ENCODE data around the gene ESR1.
"Not testable (repeated sequence)": the region's sequence is repeated elsewhere in the genome, so short reads cannot be mapped to it uniquely, and the experiment has no call there.

Gene ESR1

DNA sequence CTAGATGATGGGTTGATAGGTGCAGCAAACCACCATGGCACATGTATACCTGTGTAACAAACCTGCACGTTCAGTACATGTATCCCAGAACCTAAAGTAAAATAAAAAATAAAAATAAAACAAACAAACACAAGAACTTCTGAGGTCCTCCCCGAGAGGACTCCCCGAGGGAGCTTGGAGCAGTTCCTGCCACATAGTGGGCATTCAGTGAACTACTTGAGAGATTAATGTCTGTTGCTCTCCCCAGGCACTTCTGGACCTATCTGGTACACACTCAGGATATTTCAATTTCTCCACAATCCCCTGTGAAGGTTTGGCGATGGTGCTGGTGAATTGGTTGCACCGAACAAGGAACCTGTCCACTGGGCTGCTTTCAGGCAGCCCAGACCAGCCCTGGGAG is 311.2 kb downstream of the ESR1 start:
- Histone ChIP-seq H3K4me1 (ENCODE audit: control insufficient read depth, insufficient read depth, low read length) (no peaks in the 10 kb centered on the region), H3K4me3 (ENCODE audit: low read length) (no peak overlapping the region), H3K9ac (ENCODE audit: low read length) (no peak overlapping the region), H3K9me3 (ENCODE audit: control insufficient read depth, low read length) (no peaks in the 10 kb centered on the region), H3K36me3 (ENCODE audit: control insufficient read depth, insufficient read depth, low read length) (no peaks in the 10 kb centered on the region), H3K27me3 (ENCODE audit: control insufficient read depth, insufficient read depth, low read length) (no peaks in the 10 kb centered on the region)

DNA sequence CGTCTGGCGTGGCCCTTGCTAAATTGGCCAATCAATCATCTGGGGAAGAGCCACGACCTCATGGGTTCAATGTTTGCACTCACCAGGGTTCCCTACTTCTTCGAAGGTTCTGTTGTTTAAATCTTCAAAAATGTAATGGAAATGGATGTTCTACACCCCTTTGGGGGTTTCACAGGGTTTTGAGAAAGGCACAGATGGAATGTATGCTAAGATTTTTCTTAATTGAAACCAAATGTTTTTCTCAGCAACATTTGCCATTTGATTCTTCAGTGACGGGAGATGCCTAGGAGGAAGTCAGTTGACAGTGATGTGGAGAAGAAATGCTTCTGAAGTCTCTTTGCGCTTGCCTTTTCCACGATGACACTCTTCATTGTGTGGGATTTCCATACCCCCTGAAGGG is 312.3 kb downstream of the ESR1 start:
- no peaks in the 10 kb centered on the region for H3K9me3 ChIP-seq (ENCODE audit: control insufficient read depth, low read length)
- no peaks in the 10 kb centered on the region for H3K27me3 ChIP-seq (ENCODE audit: control insufficient read depth, insufficient read depth, low read length)
- H3K36me3 ChIP-seq (ENCODE audit: control insufficient read depth, insufficient read depth, low read length) = no peaks in the 10 kb centered on the region
- H3K9ac ChIP-seq (ENCODE audit: low read length) = no peak overlapping the region
- H3K4me3 ChIP-seq (ENCODE audit: low read length) = no peak overlapping the region
- no peaks in the 10 kb centered on the region for H3K4me1 ChIP-seq (ENCODE audit: control insufficient read depth, insufficient read depth, low read length)

- H3K9me3 ChIP-seq (ENCODE audit: control insufficient read depth, low read length) = no peaks in the 10 kb centered on the region
- H3K36me3 ChIP-seq (ENCODE audit: control insufficient read depth, insufficient read depth, low read length) = no peaks in the 10 kb centered on the region
- no peaks in the 10 kb centered on the region for H3K4me1 ChIP-seq (ENCODE audit: control insufficient read depth, insufficient read depth, low read length)
- no peak overlapping the region for H3K9ac ChIP-seq (ENCODE audit: low read length)
- H3K4me3 ChIP-seq (ENCODE audit: low read length) = no peak overlapping the region
- H3K27me3 ChIP-seq (ENCODE audit: control insufficient read depth, insufficient read depth, low read length) = no peaks in the 10 kb centered on the region
Measured at GRCh38 chr6:152121910-152122309, 314.4 kb downstream of the ESR1 start.

DNA sequence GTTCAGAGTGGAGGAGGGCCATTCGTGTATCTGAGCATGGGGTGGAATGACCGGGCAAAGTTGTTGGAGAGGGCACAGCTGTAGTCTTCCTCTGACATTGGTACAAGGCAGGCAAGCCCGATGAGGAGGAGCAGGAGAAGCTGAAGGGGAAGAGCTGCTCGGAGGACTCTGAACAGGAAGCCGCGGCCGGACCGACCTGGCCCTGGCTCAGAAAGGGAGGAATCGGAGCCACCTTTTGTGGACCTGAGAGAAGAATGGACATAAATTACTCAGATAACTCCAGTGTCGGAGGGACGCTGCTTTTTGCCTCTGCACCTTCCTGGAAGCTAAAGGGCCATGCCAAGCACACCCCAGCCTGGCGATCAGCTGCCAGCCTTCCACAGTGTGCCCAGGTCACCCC is 315.0 kb downstream of the ESR1 start:
- Histone ChIP-seq H3K36me3 (ENCODE audit: control insufficient read depth, insufficient read depth, low read length) (no peaks in the 10 kb centered on the region), H3K4me3 (ENCODE audit: low read length) (no peak overlapping the region), H3K9ac (ENCODE audit: low read length) (no peak overlapping the region), H3K9me3 (ENCODE audit: control insufficient read depth, low read length) (no peaks in the 10 kb centered on the region), H3K27me3 (ENCODE audit: control insufficient read depth, insufficient read depth, low read length) (no peaks in the 10 kb centered on the region), H3K4me1 (ENCODE audit: control insufficient read depth, insufficient read depth, low read length) (no peaks in the 10 kb centered on the region)

DNA sequence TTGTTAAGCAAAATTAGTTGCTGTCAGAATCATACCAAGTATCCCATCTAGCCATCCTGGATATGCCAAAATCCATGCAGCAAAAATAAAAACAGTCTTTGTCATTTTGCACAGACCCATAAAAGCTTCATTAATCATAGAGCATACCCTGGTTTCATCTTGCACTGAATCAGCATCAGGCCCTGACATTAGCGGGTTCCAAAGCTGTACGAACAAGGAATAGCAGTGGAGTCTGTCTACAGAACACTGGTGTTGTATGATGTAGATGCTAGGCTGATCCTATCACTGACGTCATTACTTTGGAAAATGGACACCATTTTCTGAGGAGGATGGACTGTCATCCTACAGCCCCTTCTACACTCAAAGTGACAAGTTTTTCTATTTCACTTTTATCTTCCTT is 315.6 kb downstream of the ESR1 start:
- H3K27me3 ChIP-seq (ENCODE audit: control insufficient read depth, insufficient read depth, low read length) = no peaks in the 10 kb centered on the region
- no peaks in the 10 kb centered on the region for H3K36me3 ChIP-seq (ENCODE audit: control insufficient read depth, insufficient read depth, low read length)
- H3K4me3 ChIP-seq (ENCODE audit: low read length) = no peak overlapping the region
- H3K9ac ChIP-seq (ENCODE audit: low read length) = no peak overlapping the region
- no peaks in the 10 kb centered on the region for H3K9me3 ChIP-seq (ENCODE audit: control insufficient read depth, low read length)
- H3K4me1 ChIP-seq (ENCODE audit: control insufficient read depth, insufficient read depth, low read length) = no peaks in the 10 kb centered on the region

DNA sequence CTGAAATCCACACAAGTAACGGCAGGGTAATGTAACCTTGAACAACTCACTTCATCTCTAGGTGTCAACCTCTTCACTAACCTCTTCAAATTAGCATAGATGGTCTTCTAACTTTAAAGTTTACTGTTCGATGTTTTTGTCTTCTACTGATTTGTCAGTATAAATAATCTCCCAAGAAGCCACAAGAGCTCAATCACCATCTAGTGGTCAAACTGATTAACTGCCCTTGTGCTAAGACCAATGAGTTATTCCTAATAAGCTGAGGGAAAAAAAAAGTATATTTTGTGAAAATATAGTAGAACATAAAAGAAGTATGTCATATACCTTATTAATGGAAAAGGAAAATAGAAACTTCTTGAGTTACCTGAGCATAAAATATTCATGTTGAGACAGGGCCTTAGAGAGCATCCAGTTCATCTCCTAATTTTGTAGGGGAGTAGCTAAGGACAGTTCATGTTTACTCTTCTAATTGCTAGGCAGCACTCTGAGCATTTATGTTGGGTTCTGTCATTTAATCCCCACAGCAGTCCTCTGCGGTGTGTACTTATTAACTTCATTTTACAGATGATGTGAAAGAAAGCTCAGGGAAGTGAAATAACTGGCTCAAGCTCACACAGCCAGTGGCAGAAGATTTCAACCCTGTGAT is 317.1 kb downstream of the ESR1 start:
- H3K4me1 ChIP-seq (ENCODE audit: control insufficient read depth, insufficient read depth, low read length) = peaks cover 4% of the 10 kb centered on the region
- H3K9ac ChIP-seq (ENCODE audit: low read length) = no peak overlapping the region
- no peak overlapping the region for H3K4me3 ChIP-seq (ENCODE audit: low read length)
- H3K27me3 ChIP-seq (ENCODE audit: control insufficient read depth, insufficient read depth, low read length) = no peaks in the 10 kb centered on the region
- H3K36me3 ChIP-seq (ENCODE audit: control insufficient read depth, insufficient read depth, low read length) = no peaks in the 10 kb centered on the region
- no peaks in the 10 kb centered on the region for H3K9me3 ChIP-seq (ENCODE audit: control insufficient read depth, low read length)

GRCh38 chr6:152127432-152128165 is 320.1 kb downstream of the ESR1 start:
- Histone ChIP-seq H3K9ac (ENCODE audit: low read length) (no peak overlapping the region), H3K4me3 (ENCODE audit: low read length) (no peak overlapping the region), H3K9me3 (ENCODE audit: control insufficient read depth, low read length) (no peaks in the 10 kb centered on the region), H3K4me1 (ENCODE audit: control insufficient read depth, insufficient read depth, low read length) (peaks cover 4% of the 10 kb centered on the region), H3K36me3 (ENCODE audit: control insufficient read depth, insufficient read depth, low read length) (no peaks in the 10 kb centered on the region), H3K27me3 (ENCODE audit: control insufficient read depth, insufficient read depth, low read length) (no peaks in the 10 kb centered on the region)

GRCh38 chr6:152129691-152130151 is 322.2 kb downstream of the ESR1 start:
- peaks cover 4% of the 10 kb centered on the region for H3K4me1 ChIP-seq (ENCODE audit: control insufficient read depth, insufficient read depth, low read length)
- no peaks in the 10 kb centered on the region for H3K27me3 ChIP-seq (ENCODE audit: control insufficient read depth, insufficient read depth, low read length)
- H3K36me3 ChIP-seq (ENCODE audit: control insufficient read depth, insufficient read depth, low read length) = no peaks in the 10 kb centered on the region
- H3K9me3 ChIP-seq (ENCODE audit: control insufficient read depth, low read length) = no peaks in the 10 kb centered on the region
- H3K4me3 ChIP-seq (ENCODE audit: low read length) = peak overlapping the region; percentile 75
- peak overlapping the region; percentile 88 for H3K9ac ChIP-seq (ENCODE audit: low read length)

DNA sequence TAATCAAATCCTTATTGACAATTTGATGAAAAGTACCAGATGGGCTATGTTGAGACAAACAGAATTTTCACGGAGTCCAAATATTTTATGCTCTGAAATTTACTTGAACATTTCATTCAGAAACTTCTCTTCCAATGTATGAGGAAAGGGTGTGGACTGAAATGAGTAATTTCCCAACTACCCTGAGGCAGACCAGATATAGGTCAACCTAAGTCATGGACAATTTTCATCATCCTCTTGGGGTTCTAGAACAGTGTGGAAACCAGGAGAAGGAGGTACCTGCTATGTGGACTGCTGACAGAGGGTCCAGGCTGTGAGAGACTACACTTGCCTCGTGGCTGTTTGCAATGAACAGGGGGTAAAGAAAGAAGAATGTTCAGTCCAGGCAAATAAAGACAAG is 323.0 kb downstream of the ESR1 start:
- peaks cover 6% of the 10 kb centered on the region for H3K4me1 ChIP-seq (ENCODE audit: control insufficient read depth, insufficient read depth, low read length)
- no peak overlapping the region for H3K4me3 ChIP-seq (ENCODE audit: low read length)
- peak overlapping the region; percentile 88 for H3K9ac ChIP-seq (ENCODE audit: low read length)
- H3K36me3 ChIP-seq (ENCODE audit: control insufficient read depth, insufficient read depth, low read length) = no peaks in the 10 kb centered on the region
- no peaks in the 10 kb centered on the region for H3K9me3 ChIP-seq (ENCODE audit: control insufficient read depth, low read length)
- H3K27me3 ChIP-seq (ENCODE audit: control insufficient read depth, insufficient read depth, low read length) = no peaks in the 10 kb centered on the region

GRCh38 chr6:152135755-152136448 is 328.4 kb downstream of the ESR1 start:
- peaks cover 11% of the 10 kb centered on the region for H3K4me1 ChIP-seq (ENCODE audit: control insufficient read depth, insufficient read depth, low read length)
- no peak overlapping the region for H3K4me3 ChIP-seq (ENCODE audit: low read length)
- H3K9me3 ChIP-seq (ENCODE audit: control insufficient read depth, low read length) = no peaks in the 10 kb centered on the region
- no peak overlapping the region for H3K9ac ChIP-seq (ENCODE audit: low read length)
- no peaks in the 10 kb centered on the region for H3K27me3 ChIP-seq (ENCODE audit: control insufficient read depth, insufficient read depth, low read length)
- H3K36me3 ChIP-seq (ENCODE audit: control insufficient read depth, insufficient read depth, low read length) = no peaks in the 10 kb centered on the region

DNA sequence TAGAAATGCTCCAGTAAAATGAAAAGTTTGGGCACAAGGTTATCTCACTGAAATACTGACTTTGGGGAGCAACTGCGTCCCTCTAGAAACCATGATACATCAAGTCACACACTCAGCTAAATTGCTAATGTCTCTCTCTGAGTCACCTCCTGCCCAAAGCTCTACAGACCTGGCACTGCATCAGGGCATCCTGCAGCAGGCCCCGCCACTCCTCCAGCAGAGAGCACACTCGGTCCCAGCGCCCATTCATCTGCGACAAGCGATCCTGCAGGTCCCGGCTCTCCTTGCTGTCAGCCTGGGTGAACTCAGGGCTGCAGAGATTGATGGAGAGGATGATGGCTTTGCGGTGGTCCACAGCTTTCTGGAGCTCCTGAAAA is 329.0 kb downstream of the ESR1 start:
- peaks cover 11% of the 10 kb centered on the region for H3K4me1 ChIP-seq (ENCODE audit: control insufficient read depth, insufficient read depth, low read length)
- no peak overlapping the region for H3K9ac ChIP-seq (ENCODE audit: low read length)
- H3K36me3 ChIP-seq (ENCODE audit: control insufficient read depth, insufficient read depth, low read length) = no peaks in the 10 kb centered on the region
- no peak overlapping the region for H3K4me3 ChIP-seq (ENCODE audit: low read length)
- no peaks in the 10 kb centered on the region for H3K9me3 ChIP-seq (ENCODE audit: control insufficient read depth, low read length)
- H3K27me3 ChIP-seq (ENCODE audit: control insufficient read depth, insufficient read depth, low read length) = no peaks in the 10 kb centered on the region

DNA sequence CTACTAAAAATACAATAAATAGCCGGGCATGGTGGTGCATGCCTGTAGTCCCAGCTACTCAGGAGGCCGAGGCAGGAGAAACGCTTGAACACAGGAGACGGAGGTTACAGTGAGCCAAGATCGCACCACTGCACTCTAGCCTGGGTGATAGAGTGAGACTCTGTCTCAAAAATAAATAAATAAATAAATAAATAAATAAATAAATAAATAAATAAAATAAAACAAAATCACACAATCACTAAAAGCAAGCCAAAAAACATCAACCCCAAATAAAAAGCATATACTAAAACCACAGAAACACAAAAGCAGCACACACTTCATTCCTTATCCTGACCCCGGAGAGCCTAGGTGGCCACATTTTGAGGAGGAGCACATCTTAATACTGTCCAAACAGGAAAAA is 330.9 kb downstream of the ESR1 start:
- H3K36me3 ChIP-seq (ENCODE audit: control insufficient read depth, insufficient read depth, low read length); H3K27me3 ChIP-seq (ENCODE audit: control insufficient read depth, insufficient read depth, low read length); H3K9ac ChIP-seq (ENCODE audit: low read length); H3K9me3 ChIP-seq (ENCODE audit: control insufficient read depth, low read length); H3K4me3 ChIP-seq (ENCODE audit: low read length): not testable (repeated sequence)
- H3K4me1 ChIP-seq (ENCODE audit: control insufficient read depth, insufficient read depth, low read length) = peaks cover 11% of the 10 kb centered on the region

All from mucosa of stomach (tissue), 1 donor.